HG03139 (cell line): ENCODE results near the gene BAIAP2L1.
"Not testable (repeated sequence)": the region's sequence is repeated elsewhere in the genome, so short reads cannot be mapped to it uniquely, and the experiment has no call there.

Experiments used
- ATAC-seq: cut with Tn5 transposase; IDR thresholded peaks from one replicate; pipeline ENCODE4 v1.9.1; 2021; ENCODE audit not compliant: unreplicated experiment

Gene BAIAP2L1

GRCh38 chr7:98400542-98401340, at the start of gene BAIAP2L1:
TSS of gene BAIAP2L1 (minus strand) at chr7:98401090. CDS start at chr7:98400852, 238 bp downstream.
- peak; percentile 70 for ATAC-seq

GRCh38 chr7:98448766-98449165, 47.9 kb upstream of the BAIAP2L1 start:
- ATAC-seq, result no peak

DNA sequence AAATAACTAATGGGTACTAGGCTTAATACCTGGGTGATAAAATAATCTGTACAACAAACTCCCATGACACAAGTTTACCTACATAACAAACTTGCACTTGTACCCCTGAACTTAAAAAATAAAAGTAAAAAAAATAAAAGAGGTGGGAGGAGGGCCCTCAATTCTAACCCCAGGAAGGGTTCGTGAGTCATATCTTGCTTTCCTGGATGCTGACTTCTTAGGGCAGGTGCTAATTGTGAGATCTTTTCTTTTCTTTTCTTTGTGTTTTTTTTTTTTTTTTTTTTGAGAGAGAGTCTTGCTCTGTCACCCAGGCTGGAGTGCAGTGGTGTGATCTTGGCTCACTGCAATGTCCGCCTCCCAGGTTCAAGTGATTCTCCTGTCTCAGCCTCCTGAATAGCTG, 40.1 kb upstream of the BAIAP2L1 start:
- not testable (repeated sequence) for ATAC-seq

GRCh38 chr7:98439484-98439883, 38.6 kb upstream of the BAIAP2L1 start:
- ATAC-seq, result no peak

DNA sequence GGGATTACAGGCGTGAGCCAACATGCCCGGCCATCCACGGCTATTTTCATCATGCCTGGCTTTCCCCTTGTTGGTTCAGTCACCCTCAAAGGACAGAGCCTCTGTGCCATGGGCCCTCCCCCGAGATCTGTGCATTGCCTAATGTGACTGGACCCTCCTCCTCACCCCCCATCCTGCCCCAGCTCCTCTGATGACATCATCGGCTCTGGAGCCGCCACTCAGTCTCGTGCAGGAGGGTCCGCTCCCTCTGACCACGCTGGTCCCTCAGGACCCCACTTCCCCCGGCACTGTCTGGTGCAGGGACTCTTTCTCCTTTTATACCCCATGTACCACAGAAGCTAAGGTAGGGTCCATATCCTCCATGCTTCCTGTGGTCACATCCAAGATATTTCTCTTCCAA, 33.2 kb upstream of the BAIAP2L1 start:
- ATAC-seq, result no peak

GRCh38 chr7:98429799-98430198, 28.9 kb upstream of the BAIAP2L1 start:
- no peak for ATAC-seq

GRCh38 chr7:98423043-98423442, 22.2 kb upstream of the BAIAP2L1 start:
- ATAC-seq, result no peak

DNA sequence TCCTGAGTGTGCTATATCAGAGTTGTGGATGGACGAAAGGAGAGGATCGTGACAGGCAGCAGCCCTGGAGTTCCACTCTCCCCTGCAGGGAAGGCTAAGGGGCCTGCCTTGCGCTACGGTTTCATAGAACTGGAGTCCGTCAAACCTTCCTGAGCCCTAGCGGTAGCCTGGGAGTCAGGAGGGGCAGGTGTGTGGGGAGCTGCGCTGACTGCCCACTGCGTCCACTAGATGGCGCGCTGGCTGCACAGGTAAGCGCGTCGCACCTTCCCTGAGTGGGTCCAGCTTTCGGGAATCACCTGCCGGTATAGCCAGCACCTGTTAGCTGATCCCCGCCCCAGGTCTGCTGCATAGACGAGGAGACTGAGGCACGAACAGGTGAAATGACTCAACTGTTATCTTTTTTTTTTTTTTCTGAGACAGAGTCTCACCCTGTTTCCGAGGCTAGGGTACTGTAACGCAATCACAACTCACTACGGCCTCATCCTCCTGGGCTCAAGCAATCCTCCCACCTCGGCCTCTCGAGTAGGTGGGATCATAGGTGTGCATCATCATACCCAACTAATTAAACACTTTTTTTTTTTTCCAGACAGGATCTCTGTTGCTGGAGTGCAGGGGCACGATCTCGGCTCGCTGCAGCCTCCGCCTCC, 20.2 kb upstream of the BAIAP2L1 start:
- no peak for ATAC-seq

- not testable (repeated sequence) for ATAC-seq
These were observed 19.1 kb upstream of the BAIAP2L1 start for GRCh38 chr7:98419988-98420387.

GRCh38 chr7:98419316-98419691, 18.4 kb upstream of the BAIAP2L1 start:
- ATAC-seq, result not testable (repeated sequence)

- ATAC-seq, result no peak
These were observed 17.9 kb upstream of the BAIAP2L1 start for GRCh38 chr7:98418636-98419315.

DNA sequence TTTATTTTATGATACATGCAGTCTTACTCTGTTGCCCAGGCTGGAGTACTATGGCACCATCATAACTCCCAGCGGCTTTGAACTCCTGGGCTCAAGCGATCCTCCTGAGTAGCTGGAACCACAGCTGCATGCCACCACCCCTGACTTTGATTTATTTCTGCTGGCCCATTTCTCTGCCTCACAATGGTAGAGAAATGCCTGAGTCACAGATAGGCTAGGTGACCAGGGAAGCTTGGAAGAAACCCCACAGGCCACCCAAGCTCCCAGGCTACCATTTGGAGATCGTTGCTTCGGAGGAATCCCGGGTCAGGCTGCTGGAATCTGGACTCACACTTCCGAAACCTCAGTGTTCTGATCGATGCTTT, 17.4 kb upstream of the BAIAP2L1 start:
- no peak for ATAC-seq

DNA sequence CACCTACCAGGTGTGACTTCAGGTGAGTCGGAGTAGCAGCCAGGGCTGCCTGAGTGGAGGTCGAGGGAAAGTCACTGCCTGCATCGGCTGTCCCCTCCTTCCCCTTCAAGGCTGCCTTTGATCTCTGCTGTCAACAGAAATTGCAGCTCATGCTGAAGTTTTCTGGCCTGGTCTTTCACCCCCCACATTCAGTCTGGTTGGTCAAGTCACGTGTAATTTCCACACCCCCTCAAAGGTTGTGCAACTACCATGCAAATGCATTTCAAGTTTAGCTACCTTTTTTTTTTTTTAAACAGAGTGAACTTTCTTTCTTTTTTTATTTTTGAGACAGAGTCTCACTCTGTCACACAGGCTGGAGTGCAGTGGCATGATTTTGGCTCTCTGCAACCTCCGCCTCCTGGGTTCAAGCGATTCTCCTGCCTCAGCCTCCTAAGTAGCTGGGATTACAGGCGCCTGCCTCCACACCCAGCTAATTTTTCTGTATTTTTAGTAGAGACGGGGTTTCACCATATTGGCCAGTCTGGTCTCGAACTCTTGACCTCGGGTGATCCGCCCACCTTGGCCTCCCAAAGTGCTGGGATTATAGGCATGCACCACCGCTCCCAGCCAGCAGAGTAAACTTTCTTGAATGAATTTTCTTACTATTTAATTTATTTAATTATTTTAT, 16.8 kb upstream of the BAIAP2L1 start:
- not testable (repeated sequence) for ATAC-seq

DNA sequence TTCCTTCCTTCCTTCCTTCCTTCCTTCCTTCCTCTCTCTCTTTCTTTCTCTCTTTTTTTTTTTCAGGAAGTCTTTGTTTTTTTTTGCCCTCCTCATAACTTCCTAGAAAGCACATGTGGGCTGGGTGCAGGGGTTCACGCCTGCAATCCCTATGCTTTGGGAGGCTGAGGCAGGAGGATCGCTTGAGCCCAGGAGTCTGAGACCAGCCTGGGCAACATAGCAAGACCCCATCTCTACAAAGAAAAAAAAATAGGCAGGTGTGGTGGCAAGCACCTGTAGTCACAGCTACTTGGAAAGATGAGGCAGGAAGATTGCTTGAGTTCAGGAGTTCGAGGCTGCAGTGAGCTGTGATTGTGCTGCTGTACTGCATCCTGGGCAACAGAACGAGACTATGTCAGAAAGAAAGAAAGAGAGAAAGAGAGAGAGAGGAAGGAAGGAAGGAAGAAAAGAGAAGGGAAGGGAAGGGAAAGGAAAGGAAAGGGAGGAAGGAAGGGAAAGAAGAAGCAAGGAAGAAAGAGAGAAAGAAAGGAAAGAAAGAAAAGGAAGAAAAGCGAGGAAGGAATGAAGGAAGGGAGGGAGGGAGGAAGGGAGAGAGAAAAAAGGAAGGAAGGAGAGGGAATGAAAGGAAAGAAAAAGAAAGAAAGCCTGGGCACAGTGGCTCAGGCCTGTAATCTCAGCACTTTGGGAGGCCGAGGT, 13.5 kb upstream of the BAIAP2L1 start:
- ATAC-seq, result no peak

DNA sequence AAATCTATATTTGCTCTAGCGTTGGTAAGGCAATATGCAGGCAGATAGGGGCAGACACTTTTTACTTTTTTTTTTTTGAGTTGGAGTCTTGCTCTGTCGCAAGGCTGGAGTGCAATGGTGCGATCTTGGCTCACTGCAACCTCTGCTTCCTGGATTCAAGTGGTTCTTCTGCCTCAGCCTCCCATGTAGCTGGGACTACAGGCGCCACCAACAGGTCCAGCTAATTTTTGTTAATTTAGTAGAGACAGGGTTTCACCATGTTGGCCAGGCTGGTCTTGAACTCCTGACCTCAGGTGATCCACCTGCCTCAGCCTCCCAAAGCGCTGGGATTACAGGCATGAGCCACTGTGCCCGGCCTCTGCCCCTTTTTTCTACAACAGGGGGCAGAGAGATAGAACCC, 12.8 kb upstream of the BAIAP2L1 start:
- not testable (repeated sequence) for ATAC-seq

GRCh38 chr7:98409843-98410242, 9.0 kb upstream of the BAIAP2L1 start:
- no peak for ATAC-seq

DNA sequence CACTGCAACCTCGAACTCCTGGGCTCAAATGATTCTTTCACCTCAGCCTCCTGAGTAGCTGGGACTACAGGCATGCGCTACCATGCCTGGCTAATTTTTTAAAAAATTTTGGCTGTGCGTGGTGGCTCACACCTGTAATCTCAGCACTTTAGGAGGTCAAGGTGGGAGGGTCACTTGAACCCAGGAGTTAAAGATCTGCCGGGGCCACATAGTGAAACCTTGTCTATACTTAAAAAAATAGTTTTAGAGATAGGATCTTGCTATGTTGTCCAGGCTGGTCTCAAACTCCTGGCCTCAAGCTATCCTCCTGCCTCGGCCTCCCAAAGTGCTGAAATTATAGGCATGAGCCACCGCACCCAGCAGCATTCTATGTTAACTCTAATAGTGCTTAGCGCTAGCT, 7.3 kb upstream of the BAIAP2L1 start:
- not testable (repeated sequence) for ATAC-seq

GRCh38 chr7:98406827-98407226, 5.9 kb upstream of the BAIAP2L1 start:
- no peak for ATAC-seq

GRCh38 chr7:98404840-98405239, 4.0 kb upstream of the BAIAP2L1 start:
- no peak for ATAC-seq

DNA sequence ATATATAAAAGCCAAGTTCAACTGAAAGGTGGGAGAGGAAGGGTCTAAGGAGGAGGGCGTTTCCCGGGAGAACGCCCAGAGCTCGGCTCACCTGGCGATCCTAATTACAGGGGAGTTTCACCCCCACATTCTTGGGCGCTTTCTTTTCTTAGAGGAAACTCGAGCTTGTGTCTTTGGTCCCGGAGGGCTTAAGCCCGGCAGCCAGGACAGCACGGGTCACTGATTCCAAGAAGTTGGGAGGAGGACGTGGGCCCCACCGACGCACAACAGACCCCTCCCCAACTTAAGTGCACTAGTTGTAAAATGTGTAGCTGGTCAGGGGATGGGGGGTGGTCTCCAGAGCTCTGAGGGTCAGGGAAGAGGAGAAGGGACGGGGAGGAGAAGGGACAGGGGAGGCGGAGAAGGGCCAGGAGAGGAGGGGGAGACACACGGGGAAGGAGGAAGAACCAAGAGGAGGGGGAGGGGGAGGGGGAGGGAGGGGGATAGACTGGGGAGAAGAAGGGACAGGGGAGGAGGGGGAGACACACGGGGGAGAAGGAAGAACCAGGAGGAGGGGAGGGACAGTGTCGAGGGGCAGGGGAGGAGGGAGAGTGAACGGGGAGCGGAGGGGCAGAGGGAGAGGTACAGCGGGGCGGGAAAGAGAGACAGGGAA, 874 bp downstream of the BAIAP2L1 start:
- no peak for ATAC-seq
